ENCODE data around the gene CDHR5.
"Not testable (repeated sequence)": the region's sequence is repeated elsewhere in the genome, so short reads cannot be mapped to it uniquely, and the experiment has no call there.

Gene CDHR5, protein sequence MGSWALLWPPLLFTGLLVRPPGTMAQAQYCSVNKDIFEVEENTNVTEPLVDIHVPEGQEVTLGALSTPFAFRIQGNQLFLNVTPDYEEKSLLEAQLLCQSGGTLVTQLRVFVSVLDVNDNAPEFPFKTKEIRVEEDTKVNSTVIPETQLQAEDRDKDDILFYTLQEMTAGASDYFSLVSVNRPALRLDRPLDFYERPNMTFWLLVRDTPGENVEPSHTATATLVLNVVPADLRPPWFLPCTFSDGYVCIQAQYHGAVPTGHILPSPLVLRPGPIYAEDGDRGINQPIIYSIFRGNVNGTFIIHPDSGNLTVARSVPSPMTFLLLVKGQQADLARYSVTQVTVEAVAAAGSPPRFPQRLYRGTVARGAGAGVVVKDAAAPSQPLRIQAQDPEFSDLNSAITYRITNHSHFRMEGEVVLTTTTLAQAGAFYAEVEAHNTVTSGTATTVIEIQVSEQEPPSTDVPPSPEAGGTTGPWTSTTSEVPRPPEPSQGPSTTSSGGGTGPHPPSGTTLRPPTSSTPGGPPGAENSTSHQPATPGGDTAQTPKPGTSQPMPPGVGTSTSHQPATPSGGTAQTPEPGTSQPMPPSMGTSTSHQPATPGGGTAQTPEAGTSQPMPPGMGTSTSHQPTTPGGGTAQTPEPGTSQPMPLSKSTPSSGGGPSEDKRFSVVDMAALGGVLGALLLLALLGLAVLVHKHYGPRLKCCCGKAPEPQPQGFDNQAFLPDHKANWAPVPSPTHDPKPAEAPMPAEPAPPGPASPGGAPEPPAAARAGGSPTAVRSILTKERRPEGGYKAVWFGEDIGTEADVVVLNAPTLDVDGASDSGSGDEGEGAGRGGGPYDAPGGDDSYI

DNA sequence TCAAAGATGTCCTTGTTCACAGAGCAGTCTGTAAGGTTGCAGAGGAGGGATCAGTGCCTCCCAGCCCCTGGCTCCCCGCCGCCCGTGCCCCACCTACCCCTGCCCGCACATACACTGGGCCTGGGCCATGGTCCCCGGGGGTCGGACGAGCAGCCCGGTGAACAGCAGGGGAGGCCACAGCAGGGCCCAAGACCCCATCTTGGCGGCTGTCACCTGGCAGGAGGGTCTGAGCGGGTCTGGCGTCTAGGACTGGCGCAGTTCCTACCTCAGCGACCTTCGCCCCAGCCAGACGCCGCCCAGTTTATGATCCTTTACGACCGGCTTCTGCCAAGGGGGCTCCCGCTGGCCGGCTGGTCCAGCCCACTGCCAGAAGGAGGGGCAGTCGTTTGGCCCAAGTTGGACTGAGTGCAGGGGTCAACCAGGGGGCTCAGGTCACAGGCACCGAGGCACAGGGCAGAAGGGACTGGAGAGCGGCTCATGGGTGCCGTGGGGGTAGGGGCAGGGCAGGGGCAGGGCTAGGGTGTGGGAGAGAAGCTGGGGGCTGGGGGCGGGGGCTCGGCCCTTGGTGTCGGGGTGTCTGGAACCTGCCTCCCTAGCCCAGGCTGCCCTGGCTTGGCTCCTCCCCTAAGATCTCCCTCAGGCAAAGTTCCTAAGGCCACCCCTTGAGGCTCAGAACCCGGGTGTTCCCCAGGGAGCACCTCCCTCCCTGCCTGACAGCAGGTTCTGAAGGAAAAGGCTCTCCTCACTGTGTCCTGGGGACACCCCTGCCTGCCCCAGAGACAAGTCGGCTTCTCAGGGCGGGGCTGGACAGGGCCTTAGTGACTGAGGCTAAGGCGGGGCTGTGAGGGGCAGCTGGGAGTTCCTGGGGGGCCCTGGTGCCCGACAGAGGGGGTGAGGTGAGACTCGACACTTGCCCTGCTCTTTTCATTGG lies at the start of gene CDHR5:
CDHR5 (minus strand) TSS at position 251 of the 931 bp plus-strand sequence; CDS start at position 198, 53 bp downstream.
- no peak for DNase-seq

DNA sequence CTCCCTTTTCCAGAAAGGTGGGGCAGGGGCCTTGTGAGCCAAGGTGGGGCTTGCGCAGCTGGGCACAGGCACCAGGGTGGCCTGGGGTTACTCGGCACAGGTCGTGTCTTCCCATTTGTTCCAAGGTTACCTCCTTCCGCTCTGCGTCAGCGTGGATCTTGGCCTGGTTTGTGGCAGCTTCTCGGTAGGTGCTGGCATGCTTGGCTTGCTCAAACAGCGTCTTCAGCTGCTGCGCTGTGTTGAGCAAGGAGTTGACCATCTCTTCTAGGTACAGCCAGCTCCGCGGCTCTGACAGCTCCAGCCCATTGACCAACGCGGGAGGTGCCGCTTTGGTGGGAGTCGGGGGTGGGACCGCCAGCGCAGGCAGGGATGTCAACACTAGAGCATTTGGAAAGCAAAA lies 49.7 kb upstream of the CDHR5 start:
- DNase-seq, result no peak

DNA sequence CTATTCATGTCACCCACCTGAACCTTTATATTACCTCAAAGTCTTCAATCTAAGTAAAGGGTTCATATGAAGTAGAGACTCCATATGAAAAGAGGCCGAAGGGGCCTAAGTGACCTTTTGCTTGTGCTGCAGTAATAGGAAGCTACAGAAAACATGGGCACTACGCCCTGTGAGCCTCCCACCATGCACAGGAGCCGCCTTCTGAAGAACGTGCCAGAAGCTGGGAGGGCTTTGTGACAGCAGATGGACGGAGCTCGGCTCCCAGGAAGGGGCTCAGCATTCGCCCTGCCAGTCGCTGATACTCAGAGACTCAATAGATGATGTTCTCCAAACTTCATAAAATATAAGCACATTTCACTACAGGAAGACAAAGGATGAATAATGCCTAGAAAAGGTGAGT lies 49.1 kb upstream of the CDHR5 start:
- DNase-seq, result no peak

DNA sequence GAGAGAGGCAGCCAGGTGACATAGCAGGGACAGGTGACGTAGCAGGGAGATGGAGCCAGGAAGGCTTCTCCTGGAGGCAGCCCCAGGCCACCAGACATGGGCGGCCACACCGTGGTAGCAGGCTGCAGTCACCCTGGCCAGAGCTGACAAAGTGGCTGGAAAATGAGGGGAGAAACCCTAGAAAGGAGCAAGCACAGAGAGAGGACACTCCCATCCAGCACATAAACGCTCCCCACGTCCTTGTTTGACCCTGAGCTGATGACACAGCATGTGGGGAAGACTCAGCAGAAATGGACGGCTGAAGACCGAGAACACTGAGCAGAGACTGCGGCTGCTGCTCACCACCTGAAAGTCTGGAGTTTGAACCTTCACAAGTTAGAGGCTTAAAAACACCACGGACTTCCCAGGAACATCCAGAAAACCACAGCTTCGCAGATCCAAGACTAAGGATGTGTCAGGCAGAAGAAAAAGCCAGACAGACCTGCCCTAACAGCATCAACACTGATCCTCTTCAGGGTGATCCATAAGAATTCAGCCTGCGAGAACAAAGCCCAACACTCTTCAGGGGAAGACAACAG lies 41.0 kb upstream of the CDHR5 start:
- DNase-seq, result peak; percentile 82

DNA sequence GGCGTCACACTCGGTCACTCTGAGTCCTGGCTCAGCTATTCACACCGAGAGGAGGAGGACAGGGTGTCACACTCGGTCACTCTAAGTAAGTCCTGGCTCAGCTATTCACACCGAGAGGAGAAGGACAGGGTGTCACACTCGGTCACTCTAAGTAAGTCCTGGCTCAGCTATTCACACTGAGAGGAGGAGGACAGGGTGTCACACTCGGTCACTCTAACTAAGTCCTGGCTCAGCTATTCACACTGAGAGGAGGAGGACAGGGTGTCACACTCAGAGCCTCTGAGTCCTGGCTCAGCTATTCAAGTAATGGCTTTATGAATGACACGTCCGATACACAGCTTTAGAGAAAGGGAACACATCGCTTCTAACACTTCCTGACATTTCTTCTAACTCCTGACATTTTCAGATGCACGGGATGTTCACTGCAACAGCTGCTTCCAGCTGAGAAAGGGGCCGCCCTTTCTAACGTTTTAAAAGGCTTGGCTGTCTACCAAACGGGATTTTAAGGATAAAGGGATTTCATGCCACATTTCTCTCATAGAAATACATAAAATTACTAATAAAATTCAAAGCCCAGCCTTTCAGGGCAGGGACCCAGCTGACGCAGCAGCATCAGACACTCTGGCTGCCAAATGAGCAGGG lies 40.4 kb upstream of the CDHR5 start:
- no peak for DNase-seq

DNA sequence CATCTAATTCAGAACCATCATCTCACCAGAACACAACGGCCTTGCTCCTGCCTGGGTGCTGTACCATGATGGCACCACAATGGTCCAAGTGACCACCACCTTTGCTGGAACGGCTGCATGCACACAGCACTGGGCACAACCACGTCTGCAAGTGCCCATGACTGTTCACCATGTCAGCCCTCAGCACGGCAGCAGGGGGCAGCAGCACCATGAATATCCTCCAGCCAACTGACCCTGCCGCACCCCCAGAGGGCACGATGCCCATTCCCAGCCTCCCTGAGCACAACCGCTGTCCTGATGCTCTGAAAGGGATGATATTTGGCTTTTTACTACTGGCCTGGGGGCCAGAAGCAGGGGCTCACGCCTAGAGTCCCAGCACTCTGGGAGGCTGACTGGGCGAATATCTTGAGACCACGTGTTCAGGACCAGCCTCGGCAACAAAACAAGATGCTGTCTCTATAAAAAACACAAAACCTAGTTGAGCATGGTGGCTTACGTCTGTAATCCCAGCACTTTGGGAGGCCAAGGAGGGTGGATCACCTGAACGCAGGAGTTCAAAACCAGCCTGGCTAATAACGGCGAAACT lies 38.0 kb upstream of the CDHR5 start:
- peak; percentile 73 for DNase-seq

DNA sequence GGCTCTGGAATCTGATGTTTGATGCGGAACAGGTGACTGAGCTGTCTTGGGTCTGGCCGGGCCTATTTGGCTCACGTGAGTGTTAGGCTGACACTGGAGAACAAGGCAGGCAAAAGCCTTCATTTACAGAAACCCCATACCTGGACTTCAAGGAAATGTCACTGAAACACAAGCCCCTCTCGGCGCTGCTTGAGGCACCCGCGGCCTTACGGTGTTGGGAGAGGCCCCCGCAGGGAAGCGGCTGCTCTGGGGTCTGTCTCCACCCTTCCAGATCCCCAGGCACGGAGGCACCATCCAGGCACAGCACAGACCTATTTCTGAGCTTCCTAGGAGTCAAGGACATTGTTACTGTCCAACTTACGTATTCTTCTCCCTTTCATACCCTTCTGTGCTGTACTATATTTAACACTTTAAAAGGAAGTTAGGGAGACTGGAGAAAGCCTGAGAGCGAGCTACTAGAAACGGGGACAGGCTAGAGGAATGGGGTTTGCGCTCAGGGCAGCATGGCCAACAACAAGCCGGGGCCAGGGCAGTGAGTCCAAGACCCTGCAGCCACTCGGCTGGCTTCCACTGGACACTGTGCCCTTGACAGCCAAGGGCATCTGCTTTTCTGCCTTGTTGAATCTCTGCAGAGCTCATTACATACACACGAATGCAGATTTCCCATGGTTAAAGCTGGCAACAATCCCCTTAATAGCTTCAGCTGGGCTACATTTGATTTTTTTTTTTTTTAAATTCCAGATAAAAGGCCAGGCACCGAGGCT lies 36.1 kb upstream of the CDHR5 start:
- DNase-seq, result no peak

DNA sequence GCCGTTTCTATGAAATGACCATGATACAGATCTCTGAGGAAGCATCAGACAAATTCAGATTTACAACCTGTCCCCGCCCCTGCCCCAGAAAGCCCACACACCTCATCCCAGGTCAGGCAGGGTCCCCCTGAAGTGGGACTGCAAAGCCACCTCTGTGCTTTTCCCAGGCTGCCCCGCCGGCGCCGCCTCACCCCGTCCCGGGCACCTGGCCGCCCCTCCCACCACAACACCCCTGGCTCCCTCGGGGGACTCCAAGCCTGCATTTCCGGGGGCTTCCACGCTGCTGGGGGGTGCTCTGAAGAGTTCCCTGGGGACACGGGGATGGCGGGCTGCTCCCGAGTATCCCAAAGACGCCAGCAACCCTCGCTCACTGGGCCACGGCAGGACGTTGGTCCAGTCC lies 35.5 kb upstream of the CDHR5 start:
- no peak for DNase-seq

DNA sequence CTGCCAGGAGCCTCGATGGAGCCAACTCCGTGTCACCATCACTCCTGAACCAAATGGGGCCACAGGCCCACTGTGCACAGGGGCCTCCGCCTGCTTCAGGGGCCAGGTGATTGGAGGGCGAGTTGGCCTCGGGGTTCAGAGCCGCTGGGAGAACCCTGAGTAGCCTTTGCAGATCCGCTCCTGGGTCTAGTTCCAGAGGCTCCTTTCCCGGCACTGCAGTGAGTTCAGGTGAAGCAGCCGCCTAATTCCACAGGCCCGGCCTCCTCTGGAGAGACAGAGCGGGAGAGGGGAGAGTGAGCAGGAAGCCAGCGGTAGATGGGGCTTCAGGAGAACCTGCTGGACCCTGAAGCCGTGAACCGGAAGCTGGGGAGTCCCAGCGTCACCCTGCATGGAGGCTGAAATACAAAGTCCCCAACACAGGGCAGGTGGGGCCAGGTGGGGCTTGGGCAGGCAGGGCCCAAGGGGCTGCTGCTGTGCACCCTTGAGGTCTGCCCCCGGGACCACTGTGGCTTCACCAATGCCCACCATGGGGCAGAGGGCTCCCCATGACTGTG lies 34.9 kb upstream of the CDHR5 start:
- DNase-seq, result no peak

DNA sequence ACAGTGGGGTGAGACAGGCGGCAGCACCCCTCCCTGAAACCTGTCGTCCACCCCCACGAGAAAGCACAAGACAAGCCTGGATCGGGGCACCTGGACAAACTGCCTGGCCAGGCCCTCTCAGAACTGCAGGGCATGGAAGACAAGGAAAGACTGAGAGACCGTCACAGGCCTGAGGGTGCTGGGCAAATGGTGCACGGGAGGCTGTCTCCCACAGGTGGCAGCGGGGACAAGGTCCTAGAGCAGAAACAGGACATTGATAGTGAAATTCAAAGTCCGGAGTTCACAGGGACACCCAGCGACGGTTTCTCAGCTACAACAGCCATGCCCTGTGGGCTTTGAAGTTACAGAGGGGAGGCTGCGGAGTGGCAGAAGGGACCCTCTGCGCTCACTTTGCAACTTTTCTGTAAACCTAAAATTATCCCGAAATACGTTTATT lies 33.0 kb upstream of the CDHR5 start:
- no peak for DNase-seq

DNA sequence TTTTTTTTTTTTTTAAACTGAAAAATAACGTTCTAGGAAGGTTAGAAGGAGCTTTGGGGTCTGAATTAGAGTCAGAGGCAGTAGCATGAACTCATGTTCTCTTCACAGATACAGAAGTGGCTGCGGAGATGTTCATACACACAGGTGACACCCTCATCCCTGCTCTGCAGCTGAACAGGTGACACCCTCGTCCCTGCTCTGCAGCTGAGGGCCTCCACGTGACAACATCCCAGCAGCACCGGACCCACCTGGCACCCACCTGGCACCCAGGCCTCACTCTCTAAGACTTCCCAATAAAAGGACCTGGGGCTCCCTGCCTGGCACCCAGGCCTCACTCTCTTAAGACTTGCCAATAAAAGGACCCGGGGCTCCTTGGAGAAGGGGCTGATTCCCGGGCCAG lies 32.1 kb upstream of the CDHR5 start:
- no peak for DNase-seq

DNA sequence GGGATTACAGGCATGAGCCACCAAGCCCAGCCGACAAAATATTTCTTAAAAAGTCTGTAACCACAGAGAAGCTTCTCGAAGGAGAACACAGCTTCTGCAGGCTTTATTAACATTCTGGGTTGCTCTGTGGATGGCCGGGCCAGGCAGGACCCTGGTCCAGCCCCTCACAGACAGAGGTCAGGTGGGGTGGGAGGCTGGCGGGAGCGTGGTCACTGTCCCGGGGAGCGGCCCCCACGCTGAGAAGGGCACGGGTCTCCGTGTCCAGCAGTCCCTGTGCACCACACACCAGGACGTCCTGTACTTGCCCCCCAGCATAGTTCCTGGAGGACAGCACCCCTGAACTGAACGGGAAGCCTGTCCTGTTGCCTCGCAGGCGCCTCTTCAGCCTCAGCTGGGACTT lies 31.7 kb upstream of the CDHR5 start:
- DNase-seq, result no peak

DNA sequence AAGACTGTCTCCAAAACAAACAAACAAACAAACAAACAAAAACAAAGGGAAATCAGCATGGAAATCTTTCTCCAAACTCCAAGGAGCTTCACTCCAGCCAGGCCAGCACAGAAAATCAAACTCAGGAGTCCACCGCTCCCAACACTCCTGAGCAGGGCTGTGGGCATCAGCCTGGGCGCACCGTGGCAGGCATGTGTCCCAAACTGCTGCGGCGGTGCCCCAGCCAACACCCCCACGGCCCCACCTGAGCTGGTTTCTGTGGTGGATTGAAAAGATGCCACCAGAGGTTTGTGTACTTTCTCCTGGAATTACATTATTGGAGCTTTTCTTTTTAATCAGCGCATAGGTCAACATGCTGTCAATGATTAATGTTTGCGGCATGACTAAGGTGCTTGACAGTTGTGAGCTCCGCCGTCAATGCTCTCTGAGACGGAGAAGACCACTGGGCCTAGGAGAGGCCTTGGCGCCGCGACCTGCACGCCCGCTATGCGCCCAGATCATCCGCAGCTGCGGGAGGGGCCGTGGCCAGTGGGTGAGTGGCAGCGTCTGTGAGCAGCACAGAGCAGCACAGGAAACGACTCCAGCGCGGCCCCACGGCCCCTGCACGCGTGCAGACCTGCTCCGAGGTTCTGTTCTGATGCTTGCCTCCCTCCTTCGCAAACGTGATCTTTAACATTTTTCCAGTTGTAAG lies 30.4 kb upstream of the CDHR5 start:
- no peak for DNase-seq

DNA sequence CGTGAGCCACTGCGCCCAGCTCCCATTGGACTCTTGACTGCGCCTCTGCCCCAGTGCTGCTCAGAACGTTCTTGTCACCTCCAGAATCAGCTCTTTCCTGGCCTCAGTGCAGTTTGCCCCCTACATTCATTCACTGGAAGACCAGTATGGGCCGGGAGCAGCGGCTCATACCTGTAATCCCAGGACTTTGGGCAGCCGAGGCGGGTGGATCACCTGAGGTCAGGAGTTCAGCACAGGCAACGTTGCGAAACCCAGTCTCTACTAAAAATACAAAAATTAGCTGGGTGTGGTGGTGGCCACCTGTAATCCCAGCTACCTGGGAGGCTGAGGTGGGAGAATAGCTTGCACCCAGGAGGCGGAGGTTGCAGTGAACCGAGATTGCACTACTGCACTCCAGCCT lies 29.7 kb upstream of the CDHR5 start:
- not testable (repeated sequence) for DNase-seq

DNA sequence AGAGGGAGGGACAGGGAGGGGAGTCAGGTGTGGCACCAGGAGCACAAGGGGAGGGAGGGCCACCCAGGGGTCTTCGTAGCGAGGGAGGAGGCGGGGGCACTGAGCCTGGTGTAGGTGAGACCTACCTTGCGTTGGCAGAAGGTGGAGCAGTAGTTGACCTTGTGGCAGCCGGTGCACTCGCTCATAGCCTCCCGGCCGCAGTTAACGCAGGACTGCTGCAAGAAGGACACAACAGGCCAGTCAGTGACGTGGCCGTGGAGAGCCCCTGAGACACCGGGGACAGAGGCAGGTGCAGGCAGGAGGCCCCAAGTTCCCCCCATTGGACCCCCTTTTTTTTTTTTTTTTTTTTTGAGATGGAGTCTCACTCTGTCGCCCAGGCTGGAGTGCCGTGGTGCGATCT lies 29.1 kb upstream of the CDHR5 start:
- no peak for DNase-seq

DNA sequence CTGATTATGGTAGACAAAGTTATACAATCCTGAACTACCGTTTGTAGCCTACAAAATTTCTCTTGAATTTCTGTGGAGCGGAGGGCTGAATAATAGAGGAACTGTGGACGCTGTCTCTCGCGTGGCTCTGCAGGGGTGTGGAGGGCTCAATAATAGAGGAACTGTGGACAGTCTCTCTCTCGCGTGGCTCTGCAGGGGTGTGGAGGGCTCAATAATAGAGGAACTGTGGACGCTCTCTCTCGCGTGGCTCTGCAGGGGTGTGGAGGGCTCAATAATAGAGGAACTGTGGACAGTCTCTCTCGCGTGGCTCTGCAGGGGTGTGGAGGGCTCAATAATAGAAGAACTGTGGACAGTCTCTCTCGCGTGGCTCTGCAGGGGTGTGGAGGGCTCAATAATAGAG lies 28.4 kb upstream of the CDHR5 start:
- DNase-seq, result not testable (repeated sequence)

DNA sequence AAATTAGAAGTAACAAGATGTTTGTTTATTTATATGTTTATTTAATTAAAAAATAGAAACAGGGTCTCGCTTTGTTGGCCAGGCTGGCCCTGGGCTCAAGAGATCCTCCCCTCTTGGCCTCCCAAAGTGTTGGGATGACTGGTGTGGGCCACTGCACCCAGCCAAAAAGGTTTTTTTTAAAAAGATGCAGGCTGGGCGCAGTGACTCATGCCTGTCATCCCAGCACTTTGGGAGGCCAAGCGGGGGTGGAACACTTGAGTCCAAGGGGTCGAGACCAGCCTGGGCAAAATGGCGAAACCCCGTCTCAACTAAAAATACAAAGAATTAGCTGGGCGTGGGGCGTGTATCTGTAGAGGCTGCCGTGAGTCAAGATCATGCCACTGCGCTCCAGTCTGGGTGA lies 25.7 kb upstream of the CDHR5 start:
- DNase-seq, result no peak

DNA sequence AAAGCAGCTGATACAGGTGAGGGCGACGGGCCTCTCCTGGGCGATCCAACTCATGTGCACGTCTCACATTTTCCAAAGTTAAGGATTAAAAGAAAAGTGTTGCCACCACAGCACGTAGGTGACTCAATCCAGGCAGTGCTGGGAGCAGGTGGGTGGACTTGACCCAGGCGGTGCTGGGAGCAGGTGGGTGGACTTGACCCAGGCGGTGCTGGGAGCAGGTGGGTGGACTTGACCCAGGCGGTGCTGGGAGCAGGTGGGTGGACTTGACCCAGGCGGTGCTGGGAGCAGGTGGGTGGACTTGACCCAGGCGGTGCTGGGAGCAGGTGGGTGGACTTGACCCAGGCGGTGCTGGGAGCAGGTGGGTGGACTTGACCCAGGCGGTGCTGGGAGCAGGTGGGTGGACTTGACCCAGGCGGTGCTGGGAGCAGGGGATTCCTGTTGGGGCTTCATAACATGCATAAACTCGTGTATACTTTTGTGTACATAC lies 23.0 kb upstream of the CDHR5 start:
- DNase-seq, result not testable (repeated sequence)

DNA sequence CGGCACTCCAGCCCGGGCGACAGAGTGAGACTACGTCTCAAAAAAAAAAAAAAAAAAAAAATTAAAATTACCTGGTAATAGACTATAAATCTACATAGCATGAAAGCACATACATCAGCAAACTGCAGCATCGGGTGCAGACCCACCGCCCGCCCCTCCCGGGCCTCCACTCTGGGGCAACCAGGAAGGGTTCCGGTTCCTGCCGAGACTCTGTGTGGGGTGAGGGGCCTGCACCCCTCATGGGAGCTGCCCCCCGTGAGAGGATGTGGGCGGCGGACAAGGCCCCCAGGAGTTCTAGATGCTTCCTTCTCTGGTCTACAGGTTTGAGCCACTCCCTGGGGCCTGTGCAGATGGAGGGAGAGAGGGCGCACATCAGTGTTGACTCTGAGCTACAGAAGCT lies 21.5 kb upstream of the CDHR5 start:
- no peak for DNase-seq

DNA sequence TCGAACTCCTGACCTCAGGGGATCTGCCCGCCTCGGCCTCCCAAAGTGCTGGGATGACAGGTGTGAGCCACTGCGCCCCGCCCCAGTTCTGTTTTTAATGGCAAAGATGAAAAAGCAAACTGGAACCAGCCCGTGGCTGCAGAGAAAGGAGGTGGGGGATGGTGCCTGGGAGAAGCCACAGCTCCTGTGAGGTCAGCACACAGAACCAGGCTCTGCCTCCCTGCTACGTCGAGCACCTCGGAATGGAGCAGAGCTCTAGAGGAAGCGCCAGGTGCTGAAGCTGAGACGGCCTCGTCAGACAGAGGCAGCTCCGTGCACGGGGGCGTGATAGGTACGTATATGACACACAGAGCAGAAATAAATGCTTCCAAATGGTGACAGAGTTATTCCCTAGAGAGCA lies 20.8 kb upstream of the CDHR5 start:
- no peak for DNase-seq
